Astrocyte (in vitro differentiated cells and primary cell): ENCODE measurements around the gene IPO7. TPM values are rescaled to one million over a fixed set of nuclear protein-coding genes. Genes with fewer than 3 reads are reported as not detected.

Experiments
- DNase-seq: peaks from one replicate; pipeline ENCODE4 v3.0.0-alpha.2; 2010; ENCODE audit warnings: low read depth
- FAIRE-seq: peaks from 2 replicates; lab custom pipeline; 2011; peaks lifted over from hg19 to GRCh38; lab: Jason Lieb, UNC
- H2AFZ ChIP-seq: 2 replicates; pipeline ENCODE4 v1.6.0; 2012; ENCODE audit warnings: low read depth, low read length, inconsistent platforms
- H3K27ac ChIP-seq: 2 replicates; pipeline ENCODE4 v1.5.1; 2011; ENCODE audit warnings: low read depth, low read length, inconsistent platforms
- H3K27me3 ChIP-seq: 2 replicates; pipeline ENCODE4 v1.6.0; 2011; ENCODE audit warnings: low read length, inconsistent platforms; ENCODE audit not compliant: insufficient read depth
- H3K36me3 ChIP-seq: 2 replicates; pipeline ENCODE4 v1.5.1; 2011; ENCODE audit warnings: low read length, inconsistent platforms; ENCODE audit not compliant: insufficient read depth
- H3K4me1 ChIP-seq: 2 replicates; pipeline ENCODE4 v1.5.1; 2011; ENCODE audit warnings: low read length, inconsistent platforms; ENCODE audit not compliant: insufficient read depth
- H3K4me2 ChIP-seq: 2 replicates; pipeline ENCODE4 v1.6.0; 2012; ENCODE audit warnings: low read length, inconsistent platforms
- H3K4me3 ChIP-seq: 2 replicates; pipeline ENCODE4 v1.5.1; 2011; ENCODE audit warnings: low read depth, mild to moderate bottlenecking, low read length, inconsistent platforms; ENCODE audit not compliant: insufficient read depth
- H3K79me2 ChIP-seq: 2 replicates; pipeline ENCODE4 v1.6.0; 2012; ENCODE audit warnings: mild to moderate bottlenecking, low read length, inconsistent platforms; ENCODE audit not compliant: insufficient read depth
- H3K9ac ChIP-seq: 2 replicates; pipeline ENCODE4 v1.6.0; 2012; ENCODE audit warnings: mild to moderate bottlenecking, low read length, inconsistent platforms
- H3K9me3 ChIP-seq: 2 replicates; pipeline ENCODE4 v1.5.1; 2012; ENCODE audit warnings: low read depth, mild to moderate bottlenecking, low read length, inconsistent platforms; ENCODE audit not compliant: insufficient read depth
- H4K20me1 ChIP-seq: 2 replicates; pipeline ENCODE4 v1.6.0; 2012; ENCODE audit warnings: low read length, inconsistent platforms; ENCODE audit not compliant: insufficient read depth
- H3K27ac Mint-ChIP-seq: one replicate; pipeline ENCODE4 v1.8.0; 2021; ENCODE audit warnings: mild to moderate bottlenecking, mixed read lengths; ENCODE audit not compliant: unreplicated experiment
- H3K27me3 Mint-ChIP-seq: one replicate; pipeline ENCODE4 v1.8.0; 2021; ENCODE audit warnings: low read depth, mixed read lengths; ENCODE audit not compliant: unreplicated experiment
- H3K36me3 Mint-ChIP-seq: one replicate; pipeline ENCODE4 v1.8.0; 2021; ENCODE audit warnings: low read depth, mixed read lengths; ENCODE audit not compliant: unreplicated experiment
- H3K4me1 Mint-ChIP-seq: one replicate; pipeline ENCODE4 v1.8.0; 2021; ENCODE audit warnings: low read depth, mixed read lengths; ENCODE audit not compliant: unreplicated experiment
- H3K4me3 Mint-ChIP-seq: one replicate; pipeline ENCODE4 v1.8.0; 2021; ENCODE audit warnings: mild to moderate bottlenecking, moderate library complexity, mixed read lengths; ENCODE audit not compliant: unreplicated experiment
- H3K9me3 Mint-ChIP-seq: one replicate; pipeline ENCODE4 v1.8.0; 2021; ENCODE audit warnings: mild to moderate bottlenecking, mixed read lengths; ENCODE audit not compliant: unreplicated experiment
- EZH2 ChIP-seq: IDR thresholded peaks from 2 replicates; pipeline ENCODE4 v1.6.1; 2012; ENCODE audit warnings: mild to moderate bottlenecking, low read length, inconsistent platforms; ENCODE audit not compliant: insufficient read depth
- total RNA-seq: library from RNA; stranded (reverse); gene quantifications from 2 replicates; pipeline ENCODE4 v1.2.1, GENCODE V29; 2021
- TF ChIP-seq, protein P1 (sequence below): IDR thresholded peaks from 2 replicates; pipeline ENCODE4 v1.5.1; 2011; ENCODE audit warnings: low read depth, mild to moderate bottlenecking, inconsistent platforms, low read length, moderate library complexity; ENCODE audit not compliant: insufficient read depth

Gene IPO7
- total RNA-seq, 1 donor from 2014 or later: 142 TPM

DNA sequence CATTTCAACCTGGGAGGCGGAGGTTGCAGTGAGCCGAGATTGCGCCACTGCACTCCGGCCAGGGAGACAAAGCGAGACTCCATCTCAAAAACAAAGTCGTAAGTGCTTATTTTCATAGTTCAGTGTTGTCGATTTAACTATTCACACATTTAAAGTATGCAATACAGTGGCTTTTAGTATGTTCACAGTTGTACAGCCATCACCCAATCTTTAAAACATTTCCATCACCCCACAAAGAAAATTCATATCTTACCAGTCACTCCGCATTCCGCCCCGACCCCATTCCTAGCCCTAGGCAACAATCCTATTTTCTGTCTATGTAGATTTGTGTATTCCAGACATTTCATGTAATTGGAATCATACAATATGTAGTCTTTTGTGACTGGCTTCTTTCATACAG lies 11.9 kb downstream of the IPO7 start:
- no peak overlapping the region for H3K4me3 ChIP-seq
- H3K36me3 ChIP-seq: peaks cover 4% of the 10 kb centered on the region
- no peak overlapping the region for H3K4me3 Mint-ChIP-seq
- peaks cover 8% of the 10 kb centered on the region for H3K36me3 Mint-ChIP-seq
- H4K20me1 ChIP-seq: peaks cover 88% of the 10 kb centered on the region
- H3K79me2 ChIP-seq: peaks cover 99% of the 10 kb centered on the region
- H3K27ac Mint-ChIP-seq: peak overlapping the region; percentile 5
- peak overlapping the region; percentile 12 for H3K27ac ChIP-seq
- no peak overlapping the region for H3K4me2 ChIP-seq
- H3K27me3 ChIP-seq: no peaks in the 10 kb centered on the region
- no peaks in the 10 kb centered on the region for H3K27me3 Mint-ChIP-seq
- H3K9me3 ChIP-seq: no peaks in the 10 kb centered on the region
- FAIRE-seq (no peak), DNase-seq (peak; percentile 23)
- no peak overlapping the region for H3K9ac ChIP-seq
- peaks cover 29% of the 10 kb centered on the region for H3K4me1 Mint-ChIP-seq
- no peak for TF ChIP-seq EZH2
- TF ChIP-seq, protein P1, sequence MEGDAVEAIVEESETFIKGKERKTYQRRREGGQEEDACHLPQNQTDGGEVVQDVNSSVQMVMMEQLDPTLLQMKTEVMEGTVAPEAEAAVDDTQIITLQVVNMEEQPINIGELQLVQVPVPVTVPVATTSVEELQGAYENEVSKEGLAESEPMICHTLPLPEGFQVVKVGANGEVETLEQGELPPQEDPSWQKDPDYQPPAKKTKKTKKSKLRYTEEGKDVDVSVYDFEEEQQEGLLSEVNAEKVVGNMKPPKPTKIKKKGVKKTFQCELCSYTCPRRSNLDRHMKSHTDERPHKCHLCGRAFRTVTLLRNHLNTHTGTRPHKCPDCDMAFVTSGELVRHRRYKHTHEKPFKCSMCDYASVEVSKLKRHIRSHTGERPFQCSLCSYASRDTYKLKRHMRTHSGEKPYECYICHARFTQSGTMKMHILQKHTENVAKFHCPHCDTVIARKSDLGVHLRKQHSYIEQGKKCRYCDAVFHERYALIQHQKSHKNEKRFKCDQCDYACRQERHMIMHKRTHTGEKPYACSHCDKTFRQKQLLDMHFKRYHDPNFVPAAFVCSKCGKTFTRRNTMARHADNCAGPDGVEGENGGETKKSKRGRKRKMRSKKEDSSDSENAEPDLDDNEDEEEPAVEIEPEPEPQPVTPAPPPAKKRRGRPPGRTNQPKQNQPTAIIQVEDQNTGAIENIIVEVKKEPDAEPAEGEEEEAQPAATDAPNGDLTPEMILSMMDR: no peak
- H2AFZ ChIP-seq: no peak overlapping the region
- H3K4me1 ChIP-seq: no peaks in the 10 kb centered on the region
- no peaks in the 10 kb centered on the region for H3K9me3 Mint-ChIP-seq

DNA sequence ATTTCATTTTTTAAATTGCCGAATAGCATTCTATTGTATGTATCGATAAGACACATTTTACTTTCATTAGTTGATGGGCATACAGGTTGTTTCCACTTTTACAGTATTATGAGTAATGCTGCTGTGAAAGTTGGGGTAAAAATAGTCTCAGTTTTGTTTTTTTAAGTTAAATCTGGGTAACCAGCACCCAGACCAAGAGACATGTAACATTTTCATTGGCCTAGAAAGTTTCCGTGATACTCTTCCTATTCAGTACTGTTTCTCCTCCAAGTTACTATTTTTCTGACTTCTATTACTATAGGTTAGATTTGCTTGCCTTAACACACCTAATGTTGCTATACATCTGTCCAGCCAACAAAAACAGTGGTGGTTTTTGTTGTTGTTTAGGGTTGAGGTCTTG lies 12.3 kb downstream of the IPO7 start:
- Mint-ChIP-seq H3K27ac (peak overlapping the region; percentile 5), H3K4me3 (no peak overlapping the region), H3K27me3 (no peaks in the 10 kb centered on the region), H3K9me3 (no peaks in the 10 kb centered on the region), H3K4me1 (peaks cover 29% of the 10 kb centered on the region), H3K36me3 (peaks cover 8% of the 10 kb centered on the region)
- H3K36me3 ChIP-seq: peaks cover 4% of the 10 kb centered on the region
- H3K4me3 ChIP-seq: no peak overlapping the region
- peaks cover 99% of the 10 kb centered on the region for H3K79me2 ChIP-seq
- H3K27ac ChIP-seq: no peak overlapping the region
- FAIRE-seq: no peak
- no peaks in the 10 kb centered on the region for H3K9me3 ChIP-seq
- peak overlapping the region; percentile 5 for H3K4me2 ChIP-seq
- DNase-seq: no peak
- no peaks in the 10 kb centered on the region for H3K27me3 ChIP-seq
- peaks cover 87% of the 10 kb centered on the region for H4K20me1 ChIP-seq
- H2AFZ ChIP-seq: no peak overlapping the region
- H3K9ac ChIP-seq: no peak overlapping the region
- TF ChIP-seq EZH2: no peak
- TF ChIP-seq, protein P1: no peak
- H3K4me1 ChIP-seq: no peaks in the 10 kb centered on the region

DNA sequence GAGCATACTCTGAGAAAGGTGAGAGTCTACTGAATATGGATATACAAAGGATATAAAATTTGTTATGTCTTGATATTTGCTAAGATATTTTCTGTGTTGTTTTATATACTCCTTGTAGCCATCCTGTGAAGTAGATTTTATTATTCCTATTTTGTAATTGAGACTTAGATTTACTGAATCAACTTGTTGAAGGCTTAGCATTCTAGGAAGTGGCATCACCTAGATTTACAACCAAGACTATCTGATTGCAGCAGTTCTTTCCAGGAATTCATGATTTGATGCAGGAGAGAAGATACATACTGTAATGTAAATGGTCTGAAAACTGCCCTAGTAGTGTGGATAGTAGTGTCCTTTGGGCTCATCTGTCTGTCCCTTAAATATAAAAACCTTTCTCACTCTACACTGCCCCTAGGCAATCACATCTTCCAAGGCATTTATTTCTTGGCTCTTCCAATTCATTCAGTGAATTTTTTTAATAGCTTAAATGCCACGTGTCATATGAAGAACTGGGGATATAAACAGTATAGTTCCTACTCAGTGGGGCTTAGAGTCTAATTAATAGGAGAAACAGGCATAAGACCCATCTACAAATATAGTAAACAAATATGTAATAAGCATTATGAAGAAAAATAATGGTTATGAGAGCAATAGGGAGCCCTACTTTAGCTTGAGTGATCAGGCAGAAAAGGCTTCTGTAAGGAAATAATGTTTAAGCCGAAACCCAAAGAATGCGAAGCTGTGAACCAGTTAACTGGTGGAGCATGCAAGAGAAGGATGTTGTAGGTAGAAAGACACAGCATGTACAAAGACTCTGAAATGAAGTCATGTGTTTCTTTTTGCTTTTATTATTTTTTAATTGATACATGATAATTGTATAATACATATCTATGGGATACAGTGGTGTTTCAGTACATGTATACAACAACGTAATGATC lies 13.6 kb downstream of the IPO7 start:
- Histone ChIP-seq H3K27me3 (no peaks in the 10 kb centered on the region), H3K4me2 (no peak overlapping the region), H3K9ac (no peak overlapping the region), H3K9me3 (no peaks in the 10 kb centered on the region), H3K36me3 (peaks cover 4% of the 10 kb centered on the region), H3K4me1 (no peaks in the 10 kb centered on the region), H3K4me3 (no peak overlapping the region), H4K20me1 (peaks cover 85% of the 10 kb centered on the region), H3K79me2 (peaks cover 99% of the 10 kb centered on the region), H2AFZ (no peak overlapping the region), H3K27ac (peak overlapping the region; percentile 1)
- Mint-ChIP-seq H3K9me3 (no peaks in the 10 kb centered on the region), H3K4me1 (peaks cover 27% of the 10 kb centered on the region), H3K4me3 (no peak overlapping the region), H3K36me3 (peaks cover 6% of the 10 kb centered on the region), H3K27me3 (no peaks in the 10 kb centered on the region), H3K27ac (peak overlapping the region; percentile 11)
- no peak for TF ChIP-seq EZH2
- TF ChIP-seq, protein P1: no peak
- DNase-seq (no peak), FAIRE-seq (no peak)
